GM12878 (cell line): Measurements from ENCODE around the gene CCZ1B. TPM values are rescaled to one million over a fixed set of nuclear protein-coding genes. Genes with fewer than 3 reads are reported as not detected.
"Not testable (repeated sequence)": the region's sequence is repeated elsewhere in the genome, so short reads cannot be mapped to it uniquely, and the experiment has no call there.

Source experiments
- ATAC-seq: fragments of 200-7000 bp; cut with Tn5 transposase; 3 replicates; pipeline ENCODE4 v1.9.1; 2020; ENCODE audit warnings: mild to moderate bottlenecking, moderate library complexity
- BruUV-seq: library from RNA; stranded (reverse); fragments of 400-500 nt; replicated peaks from 2 replicates; lab custom pipeline; 2021; lab: Mats Ljungman, UMichigan
- CTCF ChIA-PET: fragments of 300-600 bp; sonication (Branson Sonifier 250); formaldehyde crosslinking; extraction: SDS; loops from one replicate; lab custom pipeline; 2021; ENCODE audit warnings: inconsistent platforms; lab: Yijun Ruan, JAX
- POLR2A ChIA-PET: fragments of 350-600 bp; formaldehyde crosslinking; extraction: SDS; loops from one replicate; lab custom pipeline; 2021; ENCODE audit warnings: inconsistent platforms; lab: Charles Lee
- RAD21 ChIA-PET: fragments of 300-600 bp; sonication (Branson Sonifier 250); formaldehyde crosslinking; loops from one replicate; lab custom pipeline; 2023; ENCODE audit warnings: antibody characterized with exemption; ENCODE audit not compliant: unreplicated experiment; lab: Charles Lee
- SMC1A ChIA-PET: fragments of 300-600 bp; sonication (Branson Sonifier 250); formaldehyde crosslinking; loops from one replicate; lab custom pipeline; 2023; ENCODE audit not compliant: unreplicated experiment, uncharacterized antibody; lab: Charles Lee
- DNase-seq: peaks from one replicate; pipeline ENCODE4 v3.0.0-alpha.2; 2011; ENCODE audit warnings: low read depth, low spot score
- FAIRE-seq: peaks from 3 replicates; lab custom pipeline; 2011; peaks lifted over from hg19 to GRCh38; lab: Jason Lieb, UNC
- H2AFZ ChIP-seq: 2 replicates; pipeline ENCODE4 v1.6.0; 2011; ENCODE audit warnings: low read depth, low read length, control low read depth; ENCODE audit not compliant: control insufficient read depth
- H3K27ac ChIP-seq: 2 replicates; pipeline ENCODE4 v1.5.1; 2011; ENCODE audit warnings: control low read depth; ENCODE audit not compliant: control insufficient read depth, insufficient read depth
- H3K27me3 ChIP-seq, 2 experiments: replicated peaks in 1 of 2; 2 replicates each; pipeline versions ENCODE4 v1.6.0 to v1.6.1; 2011; ENCODE audit warnings: low read length in 1 of 2; ENCODE audit not compliant: control insufficient read depth in 2 of 2, insufficient read depth in 2 of 2
- H3K36me3 ChIP-seq, 2 experiments: 2 replicates each; pipeline ENCODE4 v1.5.1; 2011; ENCODE audit warnings: low read length in 1 of 2; ENCODE audit not compliant: control insufficient read depth in 2 of 2, insufficient read depth in 2 of 2
- H3K4me1 ChIP-seq: 2 replicates; pipeline ENCODE4 v1.6.1; 2011; ENCODE audit warnings: mild to moderate bottlenecking, low read length, moderate library complexity, mixed read lengths; ENCODE audit not compliant: control insufficient read depth, insufficient read depth
- H3K4me2 ChIP-seq: 2 replicates; pipeline ENCODE4 v1.6.0; 2011; ENCODE audit warnings: control low read depth; ENCODE audit not compliant: control insufficient read depth, insufficient read depth
- H3K4me3 ChIP-seq: fragments of 200-600 bp; sonication (generic); 2 replicates; pipeline ENCODE4 v1.5.1; 2016
- H3K79me2 ChIP-seq: 2 replicates; pipeline ENCODE4 v1.6.0; 2011; ENCODE audit warnings: low read length; ENCODE audit not compliant: control insufficient read depth, insufficient read depth
- H3K9ac ChIP-seq: 2 replicates; pipeline ENCODE4 v1.8.0; 2011; ENCODE audit warnings: low read length, control low read depth, mixed read lengths; ENCODE audit not compliant: control insufficient read depth, insufficient read depth
- H3K9me3 ChIP-seq: replicated peaks from 3 replicates; pipeline ENCODE4 v1.5.1; 2011; ENCODE audit warnings: mild to moderate bottlenecking, low read length; ENCODE audit not compliant: control insufficient read depth, insufficient read depth
- H4K20me1 ChIP-seq: 2 replicates; pipeline ENCODE4 v1.6.0; 2011; ENCODE audit not compliant: control insufficient read depth, insufficient read depth
- RAD21 ChIP-seq: IDR thresholded peaks from 2 replicates; pipeline ENCODE4 v1.6.1; 2011; ENCODE audit warnings: mild to moderate bottlenecking, low read depth, low read length, moderate library complexity; ENCODE audit not compliant: insufficient read depth
- WGBS: methylation state at CpG from one replicate; pipeline ENCODE4 v1.1.6; 2016; ENCODE audit warnings: low lambda C conversion rate; ENCODE audit not compliant: insufficient replicate concordance, insufficient coverage; ENCODE audit errors: missing lambda C conversion rate; 5-methylcytosine and 5-hydroxymethylcytosine counted together
- in situ Hi-C: fragments of 300-500 bp; cut with MboI; formaldehyde crosslinking; loops from 9 replicates; pipeline ENCODE4 v1.14.3; 2018; ENCODE audit warnings: mixed read lengths
- intact Hi-C: fragments of 100-400 bp; cut with micrococcal nuclease; formaldehyde crosslinking; loops from one replicate; pipeline ENCODE4 v1.14.2; 2022; ENCODE audit not compliant: unreplicated experiment
- polyA plus RNA-seq, 11 experiments: library from polyadenylated mRNA; depleted of rRNA in 4 of 11; unstranded in 6 of 11; stranded (reverse) in 5 of 11; fragments of >200 nt; fragmentation: Nextera tagmentation in 4 of 11; fragmentation: Illumina TruSeq in 1 of 11; extraction: Ambion mirVana in 4 of 11; extraction: Trizol in 1 of 11; gene quantifications; 1 replicate in 1 of 11; 2 replicates in 10 of 11; pipeline versions ENCODE4 v1.2.1 to v1.2.3, GENCODE V29; 2011 to 2016; ENCODE audit warnings: inconsistent platforms in 2 of 11, missing spikeins in 2 of 11, low read depth in 1 of 11
- total RNA-seq, 4 experiments: library from RNA; depleted of rRNA in 3 of 4; stranded (reverse); fragments of >200 nt in 3 of 4; fragmentation: Illumina TruSeq in 1 of 4; extraction: Trizol in 1 of 4; gene quantifications; 2 replicates each; pipeline versions ENCODE4 v1.2.1 to v1.2.3, GENCODE V29; 2013 to 2021
- TF ChIP-seq, protein P1 (sequence below): fragments of 450-650 bp; IDR thresholded peaks from 2 replicates; pipeline ENCODE4 v1.6.1; 2017; ENCODE audit warnings: low read depth, mild to moderate bottlenecking, moderate library complexity

The CCZ1B gene
- total and polyA plus RNA-seq, 10 of the 15 experiments (the other 5 are each of a cell fraction or from before 2014, with no cell fraction given), result 18.0 to 91.6 (median 35.2) TPM

DNA sequence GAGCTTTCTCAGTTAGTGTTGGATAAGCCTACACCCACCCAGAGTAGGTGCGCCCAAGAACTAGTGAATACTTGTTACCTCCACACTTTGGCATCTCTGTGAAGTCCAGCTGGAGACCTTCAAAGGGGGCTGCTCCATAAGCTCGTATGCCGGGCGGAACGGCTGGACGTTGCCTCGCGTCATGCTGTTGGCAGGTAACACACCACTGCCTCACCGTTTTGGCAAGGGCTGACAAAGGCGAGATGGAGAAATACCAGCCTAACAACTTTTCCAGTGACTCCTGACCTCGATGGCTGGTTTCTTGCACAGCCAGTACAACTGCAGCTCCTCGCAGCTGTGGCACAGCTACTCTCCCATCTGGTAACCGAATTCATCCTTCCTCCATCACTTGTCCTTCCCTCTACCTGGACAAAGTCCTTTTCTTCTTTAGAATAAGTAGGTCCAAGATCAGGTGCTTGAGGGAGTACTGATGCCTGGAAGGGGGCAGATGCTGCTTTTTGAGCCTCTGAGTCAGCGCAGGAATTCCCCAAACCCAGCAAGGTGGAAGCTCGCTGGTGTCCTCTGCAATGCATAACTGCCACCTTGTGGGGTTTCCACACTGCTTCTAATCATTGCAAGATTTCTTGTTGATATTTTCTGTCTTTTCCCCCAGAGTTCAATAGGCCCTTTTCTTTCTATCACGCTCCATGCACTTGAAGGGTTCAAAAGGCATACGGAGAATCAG, 45.5 kb upstream of the CCZ1B start:
- ATAC-seq, in situ Hi-C loops, H4K20me1 ChIP-seq, H3K36me3 ChIP-seq, H2AFZ ChIP-seq, BruUV-seq, H3K27ac ChIP-seq, DNase-seq, FAIRE-seq, H3K79me2 ChIP-seq, H3K27me3 ChIP-seq, H3K9ac ChIP-seq, intact Hi-C loops, H3K9me3 ChIP-seq, H3K4me1 ChIP-seq, H3K4me2 ChIP-seq, POLR2A ChIA-PET, H3K4me3 ChIP-seq, RAD21 ChIA-PET: not testable (repeated sequence)
- TF ChIP-seq RAD21, result 0 out of 2 replicates have a peak, but pooled peaks have one; percentile 3
- TF ChIP-seq, protein P1, sequence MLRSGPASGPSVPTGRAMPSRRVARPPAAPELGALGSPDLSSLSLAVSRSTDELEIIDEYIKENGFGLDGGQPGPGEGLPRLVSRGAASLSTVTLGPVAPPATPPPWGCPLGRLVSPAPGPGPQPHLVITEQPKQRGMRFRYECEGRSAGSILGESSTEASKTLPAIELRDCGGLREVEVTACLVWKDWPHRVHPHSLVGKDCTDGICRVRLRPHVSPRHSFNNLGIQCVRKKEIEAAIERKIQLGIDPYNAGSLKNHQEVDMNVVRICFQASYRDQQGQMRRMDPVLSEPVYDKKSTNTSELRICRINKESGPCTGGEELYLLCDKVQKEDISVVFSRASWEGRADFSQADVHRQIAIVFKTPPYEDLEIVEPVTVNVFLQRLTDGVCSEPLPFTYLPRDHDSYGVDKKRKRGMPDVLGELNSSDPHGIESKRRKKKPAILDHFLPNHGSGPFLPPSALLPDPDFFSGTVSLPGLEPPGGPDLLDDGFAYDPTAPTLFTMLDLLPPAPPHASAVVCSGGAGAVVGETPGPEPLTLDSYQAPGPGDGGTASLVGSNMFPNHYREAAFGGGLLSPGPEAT, result 0 out of 2 replicates have a peak, but pooled peaks have one; percentile 24
- 57% methylated on average over 17 of the region's 17 CpGs for WGBS
- SMC1A ChIA-PET, result interaction anchor here (0.6 to 1.0 kb wide), 2 partner anchors 313 to 356 kb away, joined by 3 read pairs; no protein-coding TSS in a partner anchor
- CTCF ChIA-PET, result interaction anchor here (0.5 kb wide), 1 partner anchor 525 kb away, joined by 3 read pairs; no protein-coding TSS in a partner anchor

DNA sequence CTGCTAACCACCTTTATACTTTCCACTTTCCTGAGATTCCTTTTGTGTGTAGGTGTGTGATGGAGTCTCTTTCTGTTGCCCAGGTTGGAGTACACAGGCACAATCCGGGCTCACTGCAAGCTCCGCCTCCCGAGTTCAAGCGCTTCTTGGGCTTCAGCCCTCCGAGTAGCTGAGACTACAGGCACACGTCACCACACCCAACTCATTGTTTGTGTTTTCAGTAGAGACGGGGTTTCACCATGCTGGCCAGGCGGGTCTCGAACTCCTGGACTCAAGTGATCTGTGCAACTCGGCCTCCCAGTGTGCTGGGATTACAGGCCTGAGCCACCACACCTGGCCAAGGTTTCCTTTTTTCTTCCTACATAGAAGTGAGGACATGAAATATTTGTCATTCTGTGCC, 38.7 kb upstream of the CCZ1B start:
- 57% methylated on average over 10 of the region's 10 CpGs for WGBS
- H3K4me3 ChIP-seq, RAD21 ChIA-PET, ATAC-seq, H3K36me3 ChIP-seq, in situ Hi-C loops, H3K4me1 ChIP-seq, H3K4me2 ChIP-seq, DNase-seq, CTCF ChIA-PET, H3K9ac ChIP-seq, H3K9me3 ChIP-seq, H3K79me2 ChIP-seq, H3K27ac ChIP-seq, H4K20me1 ChIP-seq, BruUV-seq, H2AFZ ChIP-seq, intact Hi-C loops, SMC1A ChIA-PET, POLR2A ChIA-PET, FAIRE-seq, H3K27me3 ChIP-seq: not testable (repeated sequence)

DNA sequence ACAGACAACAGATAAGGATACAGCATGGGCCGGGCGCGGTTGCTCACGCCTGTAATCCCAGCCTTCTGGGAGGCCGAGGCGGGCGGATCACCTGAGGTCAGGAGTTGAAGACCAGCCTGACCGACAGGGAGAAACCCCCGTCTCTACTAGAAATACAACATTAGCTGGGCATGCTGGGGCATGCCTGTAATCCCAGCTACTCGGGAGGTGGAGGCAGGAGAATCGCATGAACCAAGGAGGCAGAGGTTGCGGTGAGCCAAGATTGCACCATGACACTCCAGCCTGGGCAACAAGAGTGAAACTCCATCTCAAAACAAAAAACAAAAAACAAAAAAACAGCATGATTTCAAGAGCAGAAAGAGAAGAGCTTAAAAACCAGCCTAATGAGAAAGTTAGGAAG, 38.1 kb upstream of the CCZ1B start:
- H3K4me3 ChIP-seq, H3K36me3 ChIP-seq, RAD21 ChIA-PET, ATAC-seq, H3K27me3 ChIP-seq, H2AFZ ChIP-seq, BruUV-seq, H3K9ac ChIP-seq, H3K27ac ChIP-seq, H3K4me2 ChIP-seq, in situ Hi-C loops, CTCF ChIA-PET, FAIRE-seq, H3K9me3 ChIP-seq, POLR2A ChIA-PET, intact Hi-C loops, DNase-seq, H3K4me1 ChIP-seq, H4K20me1 ChIP-seq, H3K79me2 ChIP-seq, SMC1A ChIA-PET: not testable (repeated sequence)
- WGBS, result 73% methylated on average over 12 of the region's 12 CpGs
